Measurements from ENCODE around the gene NAE1.
"Not testable (repeated sequence)": the region's sequence is repeated elsewhere in the genome, so short reads cannot be mapped to it uniquely, and the experiment has no call there.

The NAE1 gene

DNA sequence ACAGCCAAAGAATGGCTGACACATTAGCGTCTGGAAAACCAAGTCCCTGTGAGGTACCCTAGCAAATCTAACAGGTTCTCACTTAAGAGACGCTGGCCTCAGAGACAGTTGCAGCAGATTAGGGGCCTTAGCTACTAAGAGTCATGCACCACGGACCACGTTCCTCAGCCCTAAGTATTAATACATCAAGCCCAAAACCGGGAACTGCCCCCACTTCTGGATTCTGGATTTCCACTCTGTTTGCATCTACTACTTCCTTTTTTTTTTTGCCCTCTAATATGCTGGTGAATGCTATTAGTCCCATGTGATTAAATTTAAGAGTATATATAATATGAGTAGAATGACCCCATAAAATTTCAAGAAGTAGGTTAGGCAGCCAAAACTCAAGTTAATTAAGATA is 28.6 kb downstream of the NAE1 start:
- no peak for DNase-seq (ENCODE audit: low read depth, low spot score)

DNA sequence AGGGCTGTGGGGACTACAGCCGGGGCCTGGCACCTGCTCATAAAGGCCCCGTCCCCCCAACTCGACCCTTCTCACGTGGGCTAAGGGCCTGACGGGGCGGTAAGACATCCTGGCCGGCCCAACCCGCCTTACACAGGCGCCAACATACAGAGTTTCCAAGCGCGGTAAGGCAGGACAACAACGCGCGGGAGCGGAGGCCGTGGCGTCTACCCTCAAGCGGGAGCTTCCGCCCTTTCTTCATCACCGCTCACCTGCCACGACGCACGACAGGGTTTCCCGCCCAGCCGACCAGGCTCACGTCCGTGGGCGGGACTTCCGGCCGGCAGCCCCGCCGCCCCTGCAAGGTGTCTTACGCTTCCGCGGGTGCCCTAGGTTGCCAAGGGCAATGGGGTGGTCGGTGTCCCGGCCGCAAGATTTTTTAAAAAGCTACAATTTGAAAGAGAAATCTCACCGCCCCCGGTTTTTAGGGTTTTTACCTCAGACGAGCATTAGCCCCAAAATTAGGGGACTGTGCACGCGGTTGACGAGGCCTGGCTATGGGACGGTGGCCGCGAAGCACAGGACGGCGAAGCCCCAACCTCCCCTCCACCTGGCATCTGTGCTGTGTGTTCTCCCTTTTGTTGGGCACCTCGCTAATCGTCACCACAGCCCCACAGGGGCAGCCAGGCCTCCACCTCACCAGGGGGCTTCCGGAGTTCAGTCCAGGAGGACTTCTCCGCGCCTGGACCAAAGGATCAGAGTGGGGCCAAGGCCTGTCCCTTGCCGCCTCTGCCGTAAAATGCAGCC is 29.3 kb downstream of the NAE1 start, which contains the start of gene TERB1:
TSS of gene TERB1 (minus strand) at position 265 of the 786 bp plus-strand sequence. CDS start 4,786 bp downstream, outside the sequence.
- peak; percentile 22 for DNase-seq (ENCODE audit: low read depth, low spot score)

DNA sequence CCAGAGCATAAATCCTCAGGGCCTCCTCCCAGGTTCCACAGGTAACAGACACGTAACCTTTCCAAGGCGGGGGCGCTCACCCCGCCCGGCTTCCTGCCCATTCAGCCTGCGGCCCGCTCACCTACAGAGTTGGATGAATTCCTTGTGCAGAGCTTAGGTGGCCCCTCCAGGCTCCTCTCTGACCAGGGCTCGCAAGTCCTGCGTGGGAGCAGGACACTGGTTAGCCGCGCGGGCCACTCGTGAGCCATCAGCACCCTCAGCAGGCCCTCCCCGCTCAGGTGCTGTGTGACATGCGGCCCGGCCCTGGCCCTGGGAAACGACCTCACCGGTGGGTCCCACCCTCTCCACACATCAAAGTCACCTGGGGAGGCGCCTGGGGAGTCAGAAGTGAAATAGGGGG is 29.9 kb downstream of the NAE1 start:
- no peak for DNase-seq (ENCODE audit: low read depth, low spot score)

DNA sequence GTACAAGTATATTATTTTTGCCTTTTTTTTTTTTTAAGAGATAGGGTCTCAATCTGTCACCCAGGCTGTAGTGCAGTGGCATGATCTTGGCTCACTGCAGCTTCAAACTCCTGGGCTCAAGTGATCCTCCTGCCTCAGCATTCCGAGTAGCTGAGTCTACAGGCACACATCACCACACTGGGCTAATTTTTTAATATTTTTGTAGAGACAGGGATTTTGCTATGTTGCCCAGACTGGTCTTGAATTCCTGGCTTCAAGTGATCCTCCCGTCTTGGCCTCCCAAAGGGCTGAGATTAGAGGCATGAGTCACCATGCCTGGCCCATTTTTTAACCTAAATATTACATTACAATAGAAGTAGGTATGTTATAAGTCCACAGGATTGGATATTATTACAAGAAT is 32.6 kb downstream of the NAE1 start:
- DNase-seq (ENCODE audit: low read depth, low spot score), result no peak

DNA sequence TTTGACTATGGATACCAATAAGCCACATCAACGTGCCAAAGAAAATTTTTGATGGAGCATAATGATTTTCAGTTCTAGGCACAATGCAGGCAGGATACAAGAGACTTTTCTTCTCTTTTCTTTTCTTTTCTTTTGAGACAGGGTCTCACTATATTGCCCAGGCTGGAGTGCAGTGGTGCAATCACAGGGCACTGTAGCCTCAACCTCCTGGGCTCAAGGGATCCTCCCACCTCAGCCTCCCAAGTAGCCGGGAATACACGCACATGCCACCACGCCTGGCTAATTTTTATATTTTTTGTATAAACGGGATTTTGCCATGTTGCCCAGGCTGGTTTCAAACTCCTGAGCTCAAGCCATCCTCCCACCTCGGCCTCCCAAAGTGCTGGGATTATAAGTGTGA is 36.8 kb downstream of the NAE1 start:
- DNase-seq (ENCODE audit: low read depth, low spot score), result not testable (repeated sequence)

DNA sequence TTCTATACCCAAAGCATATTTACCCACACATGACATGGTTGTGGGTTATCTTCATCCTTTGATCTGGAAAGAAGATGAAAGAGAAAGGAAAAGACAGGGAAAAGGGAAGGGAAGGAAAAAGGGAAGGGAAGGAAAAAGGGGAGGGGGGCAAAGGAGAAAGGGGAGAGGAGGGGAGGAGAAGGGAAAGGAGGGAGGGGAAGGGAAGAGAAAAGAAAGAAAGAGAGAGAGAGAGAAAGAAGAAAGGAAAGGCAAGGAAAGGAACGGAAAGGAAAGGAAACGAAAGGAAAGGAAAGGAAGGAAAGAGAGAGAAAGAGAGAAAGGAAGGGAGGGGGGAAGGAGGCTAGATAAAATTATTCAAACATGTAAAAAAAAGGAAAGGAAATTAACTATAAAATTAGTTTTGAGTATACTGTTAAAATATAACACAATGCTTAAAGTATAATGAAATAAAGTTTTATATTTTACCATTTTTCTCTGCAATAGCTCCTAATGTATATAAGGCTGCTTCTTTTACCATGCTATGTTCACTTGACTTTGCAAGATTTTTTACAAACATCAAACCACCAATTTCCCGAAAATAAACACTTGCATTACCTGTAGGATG is 40.5 kb downstream of the NAE1 start:
- DNase-seq (ENCODE audit: low read depth, low spot score), result no peak

DNA sequence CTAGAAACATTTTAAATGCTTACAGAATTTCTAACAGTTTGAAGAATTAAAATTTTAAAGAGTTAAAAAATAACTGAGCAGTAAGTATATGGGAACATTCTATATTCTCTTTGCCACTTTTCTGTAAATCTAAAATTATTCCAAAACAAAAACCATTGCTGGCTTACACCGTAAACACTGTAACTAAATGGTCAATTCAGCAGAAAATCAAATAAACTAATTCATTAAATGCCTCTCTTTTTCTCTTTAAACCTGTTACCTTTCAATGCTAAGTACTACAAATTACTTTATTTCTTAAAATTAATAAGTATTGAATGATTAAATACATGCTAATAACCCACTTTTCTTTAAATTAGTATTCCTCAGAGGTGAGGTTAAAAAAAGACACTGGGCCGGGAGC is 43.3 kb downstream of the NAE1 start:
- DNase-seq (ENCODE audit: low read depth, low spot score), result no peak

DNA sequence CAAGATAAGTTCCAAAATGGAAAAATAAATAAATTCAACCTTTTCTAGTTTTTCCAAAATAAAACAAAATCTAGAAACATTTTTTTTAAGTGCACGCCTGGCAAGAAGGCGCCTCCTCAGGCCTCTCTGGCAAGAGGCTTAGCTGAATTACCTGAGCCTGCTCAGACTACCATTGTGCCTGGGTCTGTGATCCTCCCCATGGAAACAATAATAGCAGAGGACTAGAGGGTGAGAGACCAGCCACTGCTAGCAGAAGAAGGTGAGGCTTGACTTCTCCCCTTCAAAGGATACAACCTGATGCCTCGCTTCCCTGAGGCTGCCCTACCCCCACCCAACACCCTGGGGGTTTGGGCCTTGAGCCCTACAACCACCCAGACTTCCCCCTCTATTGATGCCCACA is 44.2 kb downstream of the NAE1 start:
- no peak for DNase-seq (ENCODE audit: low read depth, low spot score)

DNA sequence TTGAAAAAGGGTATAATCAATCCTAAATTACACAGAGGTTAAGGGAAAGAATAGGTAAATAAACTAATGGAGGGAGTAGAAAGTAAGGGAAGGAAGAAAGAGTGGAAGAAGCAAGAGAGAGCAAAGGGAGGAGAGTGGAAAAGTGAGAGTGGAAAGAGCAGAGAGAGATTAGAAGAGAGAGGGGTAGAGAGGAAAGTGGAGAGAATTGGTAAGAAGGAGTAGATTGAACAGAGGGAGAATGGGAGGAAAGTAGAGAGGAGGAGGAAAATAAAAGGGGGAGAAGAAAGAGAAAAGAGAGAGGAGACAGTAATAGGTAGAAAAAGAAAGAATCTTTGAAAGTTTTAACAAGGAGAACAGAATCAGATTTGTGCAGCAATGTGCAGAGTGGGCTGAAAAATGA is 54.3 kb downstream of the NAE1 start:
- DNase-seq (ENCODE audit: low read depth, low spot score), result no peak

DNA sequence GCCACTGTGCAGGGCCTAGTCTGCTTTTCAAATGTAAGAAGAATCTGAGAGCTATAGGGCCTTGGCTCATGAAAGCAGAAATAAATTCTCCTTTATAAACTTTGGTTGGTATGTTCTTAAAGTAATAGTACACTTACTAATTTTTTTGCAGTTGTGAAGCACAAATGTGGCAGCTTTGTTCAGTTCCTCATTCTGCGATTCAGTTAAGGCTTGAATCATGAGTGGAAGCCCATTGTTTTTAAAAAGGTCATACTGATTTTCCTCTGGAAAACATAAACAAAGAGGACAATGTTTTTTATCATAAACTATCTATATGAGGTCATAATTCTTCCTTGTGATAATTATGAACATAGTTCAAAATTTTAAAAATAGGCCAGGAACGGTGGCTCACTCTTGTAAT is 55.8 kb downstream of the NAE1 start:
- no peak for DNase-seq (ENCODE audit: low read depth, low spot score)

DNA sequence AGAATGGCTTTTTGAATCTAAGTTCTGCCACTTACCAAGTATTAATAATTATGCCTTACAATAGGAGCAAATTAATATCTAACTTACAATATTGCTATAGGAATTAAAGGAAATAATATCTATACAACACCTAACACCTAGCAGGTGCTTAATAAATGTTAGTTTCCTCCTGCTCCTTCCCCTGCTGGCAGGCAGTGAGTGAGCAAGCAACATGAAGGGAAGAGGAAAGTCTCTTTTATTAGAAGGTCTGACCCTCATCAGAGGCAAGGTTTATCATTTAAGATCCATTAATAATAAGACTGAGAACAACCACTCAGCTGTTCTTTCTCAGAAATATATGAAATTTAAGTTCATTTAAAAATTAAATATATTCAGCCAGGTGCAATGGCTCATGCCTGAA is 72.7 kb downstream of the NAE1 start:
- no peak for DNase-seq (ENCODE audit: low read depth, low spot score)

DNA sequence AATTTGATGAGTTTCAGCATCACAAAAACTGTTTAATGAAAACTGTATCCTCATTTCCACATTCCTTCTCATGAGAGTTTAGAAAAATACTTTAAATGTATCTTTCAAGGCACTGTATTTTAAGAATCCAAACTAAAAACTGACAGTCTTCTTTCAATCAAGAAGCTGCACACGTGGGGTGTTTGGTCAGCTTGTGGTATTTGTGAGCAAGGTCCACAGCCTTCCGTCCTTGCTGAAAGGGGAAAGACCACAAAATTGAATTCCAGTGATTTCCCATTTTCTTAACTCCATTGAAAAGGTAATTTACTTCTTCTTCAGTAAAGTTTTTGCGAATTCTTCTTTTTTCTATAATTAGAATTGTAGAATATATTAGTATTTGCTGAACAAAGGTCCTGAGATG is 76.0 kb downstream of the NAE1 start:
- no peak for DNase-seq (ENCODE audit: low read depth, low spot score)

DNA sequence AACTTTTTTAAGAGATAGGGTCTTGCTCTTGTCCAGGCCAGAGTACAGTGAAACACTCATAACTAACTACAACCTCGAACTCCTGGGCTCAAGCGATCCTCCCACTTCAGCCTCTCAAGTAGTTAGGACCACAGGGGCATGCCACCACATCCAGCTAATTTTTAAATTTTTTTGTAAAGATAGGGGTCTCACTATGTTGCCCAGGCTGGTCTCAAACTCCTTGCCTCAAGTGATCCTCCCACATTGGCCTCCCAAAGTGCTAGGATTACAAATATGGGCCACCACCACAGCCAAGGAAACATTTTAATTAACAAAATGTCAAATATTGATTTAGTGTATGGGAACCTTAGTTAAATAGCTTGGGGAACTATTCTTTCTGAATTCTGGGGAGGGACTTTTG is 76.6 kb downstream of the NAE1 start:
- no peak for DNase-seq (ENCODE audit: low read depth, low spot score)

DNA sequence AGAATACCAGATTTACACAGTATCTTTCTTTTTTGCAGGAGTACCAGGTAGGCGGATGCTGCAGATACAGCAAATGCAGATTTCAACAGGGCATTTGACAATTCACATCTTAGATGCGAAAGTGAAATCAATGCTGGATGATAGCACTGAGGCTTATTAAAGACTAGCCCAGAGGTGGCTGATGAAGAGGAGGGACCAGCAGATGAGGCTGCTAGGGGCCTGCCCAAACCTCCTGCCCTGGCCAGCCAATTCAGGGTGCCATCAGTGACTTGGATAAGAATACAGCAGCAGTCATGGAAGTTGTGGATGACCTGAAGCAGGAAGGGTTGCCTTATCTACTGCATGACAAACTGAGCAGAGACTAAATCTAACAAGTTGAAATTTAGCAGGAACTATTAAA is 77.8 kb downstream of the NAE1 start:
- no peak for DNase-seq (ENCODE audit: low read depth, low spot score)
